ENCODE measurements around the gene TBCK. TPM values are rescaled to one million over a fixed set of nuclear protein-coding genes. Genes with fewer than 3 reads are reported as not detected.

The TBCK gene
- total and polyA plus RNA-seq, 2 of the 8 experiments (the other 6 are each of a cell fraction or from before 2014, with no cell fraction given): 10.2 to 18.7 TPM

DNA sequence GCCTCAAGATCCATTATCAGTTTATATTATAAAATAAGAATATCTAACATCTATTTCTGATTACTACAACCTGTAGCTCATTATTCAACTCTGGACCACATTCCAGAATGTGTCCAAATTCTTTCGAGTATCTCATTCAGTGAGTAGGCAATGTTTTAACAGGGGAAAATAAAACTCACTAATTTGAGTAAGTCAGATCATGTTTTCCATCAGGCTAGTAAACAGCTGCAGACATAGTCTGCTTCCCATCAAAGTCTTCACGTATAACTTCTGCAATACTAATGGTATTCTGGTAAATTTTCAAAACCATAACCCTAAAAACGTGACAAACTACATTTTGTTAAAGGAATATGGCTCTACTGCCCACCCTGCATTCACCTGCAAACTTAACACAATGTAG, 31.8 kb downstream of the TBCK start:
- POLR2A ChIA-PET (ENCODE audit: partially characterized antibody): interaction anchor here (0.5 to 1.6 kb wide), 4 partner anchors 8 to 1606 kb away, joined by 3 to 4 read pairs (median 3); partner anchors contain the start of gene TBCK
- no peaks in the 10 kb centered on the region for H3K23me2 ChIP-seq (ENCODE audit: low read depth, low read length)
- no peak for FAIRE-seq
- H2BK20ac ChIP-seq (ENCODE audit: low read length): no peak overlapping the region
- H3K18ac ChIP-seq (ENCODE audit: extremely low read depth, low read length): no peak overlapping the region
- peaks cover 0 to 8% (median 1%) of the 10 kb centered on the region in 4 experiments; a peak in 2 of 7 replicates for H3K4me1 ChIP-seq (replicated peaks in 1 of 4; ENCODE audit: control insufficient read depth in 3 of 4, insufficient read depth in 4 of 4, low read length in 3 of 4)
- no peak overlapping the region for H4K8ac ChIP-seq (ENCODE audit: extremely low read depth, insufficient read depth, low read length)
- no peak overlapping the region for H2AFZ ChIP-seq (ENCODE audit: low read length)
- CTCF ChIA-PET (ENCODE audit: partially characterized antibody): interaction anchor here (1.3 kb wide), 1 partner anchor 18 kb away, joined by 3 read pairs; no protein-coding TSS in a partner anchor
- H3K23ac ChIP-seq (ENCODE audit: insufficient read length): no peak overlapping the region
- H4K20me1 ChIP-seq (replicated peaks in 1 of 2; ENCODE audit: control insufficient read depth in 1 of 2, insufficient read depth in 2 of 2, low read length in 2 of 2): no peaks in the 10 kb centered on the region
- no peak overlapping the region for H2BK12ac ChIP-seq (ENCODE audit: low read depth, low read length)
- H3K4me2 ChIP-seq (ENCODE audit: insufficient read depth in 1 of 2, low read depth in 2 of 2, low read length in 2 of 2): no peak overlapping the region
- H4K5ac ChIP-seq (ENCODE audit: insufficient read length, low read depth, low read length): no peak overlapping the region
- H3K56ac ChIP-seq (replicated peaks; ENCODE audit: insufficient read length, low read depth, low read length): no peak overlapping the region
- no peak overlapping the region for H2AK5ac ChIP-seq (ENCODE audit: low read depth, low read length)
- H3K27me3 ChIP-seq (replicated peaks in 1 of 4; ENCODE audit: control insufficient read depth in 3 of 4, extremely low read depth in 1 of 4, insufficient read depth in 3 of 4, low read length in 3 of 4): peaks cover 0 to 1% (median 0%) of the 10 kb centered on the region in 4 experiments; a peak in 1 of 7 replicates
- peaks cover 0 to 3% (median 0%) of the 10 kb centered on the region in 4 experiments; a peak in 1 of 8 replicates for H3K36me3 ChIP-seq (ENCODE audit: control insufficient read depth in 2 of 4, insufficient read depth in 4 of 4, low read length in 3 of 4)
- no peak overlapping the region for H3K14ac ChIP-seq (ENCODE audit: insufficient read length)
- H3K9me3 ChIP-seq (ENCODE audit: insufficient read depth in 2 of 2, low read depth in 1 of 2, low read length in 1 of 2): no peaks in the 10 kb centered on the region; a peak in 1 of 4 replicates
- H3K4ac ChIP-seq (replicated peaks; ENCODE audit: insufficient read length, low read depth, low read length): no peak overlapping the region
- H3K79me1 ChIP-seq (ENCODE audit: low read depth, low read length): no peaks in the 10 kb centered on the region
- no peak overlapping the region for H2BK15ac ChIP-seq (ENCODE audit: low read length)
- no peak for TF ChIP-seq CHD1 (IDR thresholded peaks at IDR 0.05; ENCODE audit: low read depth, low read length)
- no peak for TF ChIP-seq TAF1 (IDR thresholded peaks at IDR 0.05; ENCODE audit: low read depth, low read length)
- TF ChIP-seq, protein P1, sequence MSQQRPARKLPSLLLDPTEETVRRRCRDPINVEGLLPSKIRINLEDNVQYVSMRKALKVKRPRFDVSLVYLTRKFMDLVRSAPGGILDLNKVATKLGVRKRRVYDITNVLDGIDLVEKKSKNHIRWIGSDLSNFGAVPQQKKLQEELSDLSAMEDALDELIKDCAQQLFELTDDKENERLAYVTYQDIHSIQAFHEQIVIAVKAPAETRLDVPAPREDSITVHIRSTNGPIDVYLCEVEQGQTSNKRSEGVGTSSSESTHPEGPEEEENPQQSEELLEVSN (IDR thresholded peaks at IDR 0.05): no peak
- no peak for TF ChIP-seq TBP (IDR thresholded peaks at IDR 0.05; ENCODE audit: low read depth, low read length)
- no peak for TF ChIP-seq SP2 (IDR thresholded peaks at IDR 0.05; ENCODE audit: low read length)
- TF ChIP-seq BRCA1 (IDR thresholded peaks at IDR 0.05; ENCODE audit: low read depth, low read length): no peak
- no peak for TF ChIP-seq PHF8 (conservative IDR thresholded peaks at IDR 0.05; ENCODE audit: low read depth, low read length)
- no peak for TF ChIP-seq MAFK (IDR thresholded peaks at IDR 0.05; ENCODE audit: low read depth, low read length)
- TF ChIP-seq EZH2 (IDR thresholded peaks at IDR 0.05; ENCODE audit: low read depth, low read length, severe bottlenecking): no peak
- no peak overlapping the region for H3K27ac ChIP-seq (ENCODE audit: low read depth, low read length)
- 91% methylated on average over 3 of the region's 3 CpGs; no CpG with 5 or more reads in 1 of the 2 experiments for WGBS, 2 experiments (ENCODE audit: extremely low coverage in 1 of 2, insufficient coverage in 1 of 2, insufficient read length in 1 of 2, insufficient replicate concordance in 2 of 2, low coverage in 1 of 2, low lambda C conversion rate in 2 of 2, missing lambda C conversion rate in 1 of 2)
- H2BK120ac ChIP-seq (replicated peaks; ENCODE audit: low read depth, low read length): no peak overlapping the region
- H3K9ac ChIP-seq (replicated peaks in 1 of 4; ENCODE audit: extremely low read depth in 1 of 4, low read depth in 3 of 4, low read length in 3 of 4): no peak overlapping the region
- H3K4me3 ChIP-seq (ENCODE audit: extremely low read depth in 1 of 4, insufficient read depth in 2 of 4, low read depth in 3 of 4, low read length in 4 of 4): no peak overlapping the region
- no peak for DNase-seq (ENCODE audit: low read depth in 1 of 2, low spot score in 2 of 2)
- H4K91ac ChIP-seq (replicated peaks; ENCODE audit: insufficient read length, low read length): no peak overlapping the region
- no peaks in the 10 kb centered on the region for H3K79me2 ChIP-seq (ENCODE audit: control insufficient read depth in 1 of 2, insufficient read depth in 2 of 2, low read length in 2 of 2)
- H2BK5ac ChIP-seq (ENCODE audit: low read depth, low read length): no peak overlapping the region
